Hepatic stellate cell (primary cell): ENCODE measurements around the gene BPIFA2.
"Not testable (repeated sequence)": the region's sequence is repeated elsewhere in the genome, so short reads cannot be mapped to it uniquely, and the experiment has no call there.

ENCODE experiments used
- DNase-seq: peaks from one replicate; pipeline ENCODE4 v3.0.0; 2011; ENCODE audit warnings: low spot score

Gene BPIFA2

GRCh38 chr20:33162313-33162712 is 5.6 kb upstream of the BPIFA2 start:
- no peak for DNase-seq

- DNase-seq = no peak
Observed at GRCh38 chr20:33162753-33163152, 5.2 kb upstream of the BPIFA2 start.

- no peak for DNase-seq
Observed at GRCh38 chr20:33163856-33164762, 3.9 kb upstream of the BPIFA2 start.

GRCh38 chr20:33164763-33165095 is 3.2 kb upstream of the BPIFA2 start:
- no peak for DNase-seq

- DNase-seq = no peak
Observed at GRCh38 chr20:33165416-33166055, 2.4 kb upstream of the BPIFA2 start.

GRCh38 chr20:33166533-33167113 is 1.3 kb upstream of the BPIFA2 start:
- DNase-seq = no peak

- no peak for DNase-seq
Observed at GRCh38 chr20:33169176-33169794, 1.3 kb downstream of the BPIFA2 start.

GRCh38 chr20:33172781-33173180 is 4.8 kb downstream of the BPIFA2 start:
- no peak for DNase-seq

- no peak for DNase-seq
Observed at GRCh38 chr20:33175123-33175522, 7.2 kb downstream of the BPIFA2 start.

- DNase-seq = no peak
Observed at GRCh38 chr20:33176101-33176500, 8.1 kb downstream of the BPIFA2 start.

GRCh38 chr20:33177866-33178265 is 9.9 kb downstream of the BPIFA2 start:
- no peak for DNase-seq

- DNase-seq = no peak
Observed at GRCh38 chr20:33178726-33179125, 10.8 kb downstream of the BPIFA2 start.

- DNase-seq = no peak
Observed at GRCh38 chr20:33180169-33180568, 12.2 kb downstream of the BPIFA2 start.

- DNase-seq = no peak
Observed at GRCh38 chr20:33181482-33182093, 13.6 kb downstream of the BPIFA2 start.

- no peak for DNase-seq
Observed at GRCh38 chr20:33183312-33183711, 15.4 kb downstream of the BPIFA2 start.

- not testable (repeated sequence) for DNase-seq
Observed at GRCh38 chr20:33185031-33185590, 17.2 kb downstream of the BPIFA2 start.

GRCh38 chr20:33187491-33187890 is 19.5 kb downstream of the BPIFA2 start:
- no peak for DNase-seq

- DNase-seq = no peak
Observed at GRCh38 chr20:33188421-33188820, 20.5 kb downstream of the BPIFA2 start.

- no peak for DNase-seq
Observed at GRCh38 chr20:33191484-33191883, 23.5 kb downstream of the BPIFA2 start.

- DNase-seq = no peak
Observed at GRCh38 chr20:33191955-33192354, 24.0 kb downstream of the BPIFA2 start.

- no peak for DNase-seq
Observed at GRCh38 chr20:33192912-33193501, 25.0 kb downstream of the BPIFA2 start.

- no peak for DNase-seq
Observed at GRCh38 chr20:33199026-33199425, 31.1 kb downstream of the BPIFA2 start.
